Activated naive CD8-positive, alpha-beta T cell treated with anti-CD3 and anti-CD28 coated beads for 36 hours (primary cell): Measurements from ENCODE around the gene ACSBG1. TPM values are rescaled to one million over a fixed set of nuclear protein-coding genes. Genes with fewer than 3 reads are reported as not detected.

Experiments used
- DNase-seq: peaks from one replicate; pipeline ENCODE4 v3.0.0; 2021
- H3K27ac Mint-ChIP-seq: one replicate; pipeline ENCODE4 v1.8.0; 2022; ENCODE audit warnings: mild to moderate bottlenecking, moderate library complexity, mixed read lengths
- H3K27me3 Mint-ChIP-seq: one replicate; pipeline ENCODE4 v1.8.0; 2022; ENCODE audit warnings: mild to moderate bottlenecking, mixed read lengths
- H3K36me3 Mint-ChIP-seq: one replicate; pipeline ENCODE4 v1.8.0; 2021; ENCODE audit warnings: mild to moderate bottlenecking, mixed read lengths
- H3K4me1 Mint-ChIP-seq: one replicate; pipeline ENCODE4 v1.8.0; 2021; ENCODE audit warnings: mixed read lengths
- H3K4me3 Mint-ChIP-seq: one replicate; pipeline ENCODE4 v1.8.0; 2022; ENCODE audit warnings: mild to moderate bottlenecking, moderate library complexity, mixed read lengths
- H3K9me3 Mint-ChIP-seq: one replicate; pipeline ENCODE4 v1.8.0; 2022; ENCODE audit warnings: mixed read lengths
- total RNA-seq, 2 experiments: library from RNA; stranded (reverse); gene quantifications; one replicate each; pipeline ENCODE4 v1.2.3, GENCODE V29; 2021

The ACSBG1 gene
- total RNA-seq, 2 experiments from 2014 or later = 0.24 TPM; not detected in 1

- H3K4me3 Mint-ChIP-seq = no peak overlapping the region
- H3K9me3 Mint-ChIP-seq = no peaks in the 10 kb centered on the region
- no peak for DNase-seq
- H3K27me3 Mint-ChIP-seq = no peaks in the 10 kb centered on the region
- no peak overlapping the region for H3K27ac Mint-ChIP-seq
- no peaks in the 10 kb centered on the region for H3K4me1 Mint-ChIP-seq
- H3K36me3 Mint-ChIP-seq = no peaks in the 10 kb centered on the region
Measured at GRCh38 chr15:78205856-78206255, 28.5 kb downstream of the ACSBG1 start.

- H3K4me3 Mint-ChIP-seq = no peak overlapping the region
- no peaks in the 10 kb centered on the region for H3K9me3 Mint-ChIP-seq
- no peaks in the 10 kb centered on the region for H3K27me3 Mint-ChIP-seq
Measured at GRCh38 chr15:78205337-78205736, 29.0 kb downstream of the ACSBG1 start.

GRCh38 chr15:78204351-78205309 lies 29.7 kb downstream of the ACSBG1 start:
- no peaks in the 10 kb centered on the region for H3K9me3 Mint-ChIP-seq
- H3K36me3 Mint-ChIP-seq = no peaks in the 10 kb centered on the region
- no peaks in the 10 kb centered on the region for H3K4me1 Mint-ChIP-seq
- no peak for DNase-seq
- no peak overlapping the region for H3K27ac Mint-ChIP-seq
- H3K4me3 Mint-ChIP-seq = no peak overlapping the region
- H3K27me3 Mint-ChIP-seq = no peaks in the 10 kb centered on the region

More at GRCh38 chr15:78205337-78205736, 29.0 kb downstream of the ACSBG1 start:
- Mint-ChIP-seq H3K4me1 (no peaks in the 10 kb centered on the region), H3K27ac (no peak overlapping the region), H3K36me3 (no peaks in the 10 kb centered on the region)
- no peak for DNase-seq

GRCh38 chr15:78203346-78204225 lies 30.8 kb downstream of the ACSBG1 start:
- no peaks in the 10 kb centered on the region for H3K36me3 Mint-ChIP-seq
- no peaks in the 10 kb centered on the region for H3K9me3 Mint-ChIP-seq
- H3K4me1 Mint-ChIP-seq = no peaks in the 10 kb centered on the region
- H3K4me3 Mint-ChIP-seq = no peak overlapping the region
- DNase-seq = no peak
- H3K27ac Mint-ChIP-seq = no peak overlapping the region
- no peaks in the 10 kb centered on the region for H3K27me3 Mint-ChIP-seq

- no peak for DNase-seq
- H3K4me1 Mint-ChIP-seq = no peaks in the 10 kb centered on the region
- no peaks in the 10 kb centered on the region for H3K36me3 Mint-ChIP-seq
- no peak overlapping the region for H3K4me3 Mint-ChIP-seq
- H3K27me3 Mint-ChIP-seq = no peaks in the 10 kb centered on the region
- no peak overlapping the region for H3K27ac Mint-ChIP-seq
- H3K9me3 Mint-ChIP-seq = no peaks in the 10 kb centered on the region
Measured at GRCh38 chr15:78201281-78202190, 32.8 kb downstream of the ACSBG1 start.

GRCh38 chr15:78200276-78200930 lies 34.0 kb downstream of the ACSBG1 start:
- no peaks in the 10 kb centered on the region for H3K9me3 Mint-ChIP-seq
- H3K27ac Mint-ChIP-seq = no peak overlapping the region
- no peaks in the 10 kb centered on the region for H3K36me3 Mint-ChIP-seq
- DNase-seq = no peak
- H3K4me1 Mint-ChIP-seq = no peaks in the 10 kb centered on the region
- H3K4me3 Mint-ChIP-seq = no peak overlapping the region
- H3K27me3 Mint-ChIP-seq = no peaks in the 10 kb centered on the region

- DNase-seq = no peak
- H3K27ac Mint-ChIP-seq = no peak overlapping the region
- no peaks in the 10 kb centered on the region for H3K4me1 Mint-ChIP-seq
- no peak overlapping the region for H3K4me3 Mint-ChIP-seq
- no peaks in the 10 kb centered on the region for H3K27me3 Mint-ChIP-seq
- H3K9me3 Mint-ChIP-seq = no peaks in the 10 kb centered on the region
- H3K36me3 Mint-ChIP-seq = no peaks in the 10 kb centered on the region
Measured at GRCh38 chr15:78197632-78198031, 36.7 kb downstream of the ACSBG1 start.

GRCh38 chr15:78195735-78196201 lies 38.6 kb downstream of the ACSBG1 start:
- Mint-ChIP-seq H3K4me1 (no peaks in the 10 kb centered on the region), H3K9me3 (peaks cover 1% of the 10 kb centered on the region), H3K4me3 (no peak overlapping the region), H3K27me3 (no peaks in the 10 kb centered on the region), H3K27ac (no peak overlapping the region), H3K36me3 (no peaks in the 10 kb centered on the region)
- peak; percentile 47 for DNase-seq

GRCh38 chr15:78194568-78194925 lies 39.8 kb downstream of the ACSBG1 start:
- Mint-ChIP-seq H3K4me1 (no peaks in the 10 kb centered on the region), H3K27ac (no peak overlapping the region), H3K27me3 (no peaks in the 10 kb centered on the region), H3K4me3 (no peak overlapping the region), H3K9me3 (peaks cover 5% of the 10 kb centered on the region), H3K36me3 (no peaks in the 10 kb centered on the region)
- no peak for DNase-seq

GRCh38 chr15:78193731-78194567 lies 40.4 kb downstream of the ACSBG1 start:
- Mint-ChIP-seq H3K4me1 (no peaks in the 10 kb centered on the region), H3K27ac (no peak overlapping the region), H3K36me3 (no peaks in the 10 kb centered on the region), H3K4me3 (no peak overlapping the region), H3K9me3 (peaks cover 6% of the 10 kb centered on the region), H3K27me3 (no peaks in the 10 kb centered on the region)
- DNase-seq = no peak

GRCh38 chr15:78192826-78193594 lies 41.4 kb downstream of the ACSBG1 start:
- H3K36me3 Mint-ChIP-seq = no peaks in the 10 kb centered on the region
- DNase-seq = no peak
- H3K4me3 Mint-ChIP-seq = no peak overlapping the region
- no peak overlapping the region for H3K27ac Mint-ChIP-seq
- H3K9me3 Mint-ChIP-seq = peaks cover 6% of the 10 kb centered on the region
- no peaks in the 10 kb centered on the region for H3K27me3 Mint-ChIP-seq
- H3K4me1 Mint-ChIP-seq = no peaks in the 10 kb centered on the region

GRCh38 chr15:78182821-78183220 lies 51.5 kb downstream of the ACSBG1 start:
- no peak overlapping the region for H3K4me3 Mint-ChIP-seq
- no peak overlapping the region for H3K27ac Mint-ChIP-seq
- no peaks in the 10 kb centered on the region for H3K27me3 Mint-ChIP-seq
- DNase-seq = no peak
- peaks cover 6% of the 10 kb centered on the region for H3K9me3 Mint-ChIP-seq
- H3K36me3 Mint-ChIP-seq = no peaks in the 10 kb centered on the region
- no peaks in the 10 kb centered on the region for H3K4me1 Mint-ChIP-seq

- peaks cover 6% of the 10 kb centered on the region for H3K9me3 Mint-ChIP-seq
- no peak overlapping the region for H3K4me3 Mint-ChIP-seq
- H3K27me3 Mint-ChIP-seq = no peaks in the 10 kb centered on the region
- DNase-seq = no peak
- no peaks in the 10 kb centered on the region for H3K4me1 Mint-ChIP-seq
- no peak overlapping the region for H3K27ac Mint-ChIP-seq
- no peaks in the 10 kb centered on the region for H3K36me3 Mint-ChIP-seq
Measured at GRCh38 chr15:78182336-78182700, 52.0 kb downstream of the ACSBG1 start.
